GM12873 (cell line): ENCODE measurements around the gene ZCCHC17.

ENCODE experiments used
- CTCF ChIP-seq: IDR thresholded peaks from 2 replicates; pipeline ENCODE4 v1.5.1; 2012; ENCODE audit warnings: low read depth, mild to moderate bottlenecking, moderate library complexity, low read length, control low read depth; ENCODE audit not compliant: insufficient read depth; ENCODE audit errors: missing control alignments

ZCCHC17 gene

GRCh38 chr1:31409946-31410858, 113.4 kb downstream of the ZCCHC17 start:
- no peak for TF ChIP-seq CTCF

GRCh38 chr1:31410871-31411270, 114.0 kb downstream of the ZCCHC17 start:
- TF ChIP-seq CTCF, result no peak

DNA sequence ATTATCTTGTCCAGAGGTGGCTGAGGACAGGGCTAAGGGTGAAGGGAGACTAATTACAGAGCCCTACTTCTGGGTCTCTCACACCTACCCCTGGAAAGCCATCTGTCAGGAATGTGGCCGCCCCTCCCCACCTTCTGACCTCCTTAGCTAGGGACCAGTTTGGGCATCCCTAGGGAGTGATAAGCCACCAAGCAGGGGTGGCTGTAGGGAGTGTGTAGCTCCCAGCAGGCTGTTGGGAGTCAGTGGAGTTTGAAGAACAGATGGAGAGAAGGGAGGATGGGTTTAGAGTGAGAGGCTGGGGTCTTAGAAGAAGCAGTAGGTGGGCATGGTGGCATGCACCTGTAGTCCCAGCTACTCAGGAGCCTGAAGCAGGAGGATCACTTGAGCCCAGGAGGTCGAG, 115.4 kb downstream of the ZCCHC17 start:
- TF ChIP-seq CTCF, result no peak

DNA sequence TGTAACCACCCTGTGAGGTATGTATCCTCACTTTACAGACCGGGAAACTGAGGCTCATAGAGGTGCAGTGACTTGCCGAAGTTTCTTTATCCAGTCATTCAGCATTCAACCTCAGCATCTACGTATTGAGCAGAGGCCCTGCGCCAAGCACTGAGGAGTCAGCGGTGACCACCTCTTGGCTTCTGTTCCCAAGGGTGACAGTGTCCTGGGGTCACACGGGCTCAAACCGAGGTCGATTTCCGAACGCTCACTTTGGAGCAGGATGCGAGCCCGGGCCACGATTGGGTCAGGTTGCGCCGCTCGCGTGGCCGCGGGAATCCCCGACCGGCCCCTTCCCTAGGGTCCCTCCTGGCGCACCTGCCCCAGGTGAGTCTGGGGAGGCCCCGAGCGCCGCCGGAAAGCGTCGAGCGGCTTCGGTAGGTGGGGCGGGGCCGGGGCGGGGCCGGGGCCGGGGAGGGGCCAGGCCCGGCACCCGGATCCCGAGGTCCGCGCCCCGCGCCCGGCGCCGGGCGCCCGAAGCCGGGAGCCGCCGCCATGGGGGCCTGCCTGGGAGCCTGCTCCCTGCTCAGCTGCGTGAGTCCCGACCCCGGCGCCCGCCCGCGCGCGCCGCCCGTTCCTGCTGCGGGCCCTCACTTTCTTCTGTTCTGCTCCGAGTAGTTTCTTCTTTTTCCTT, 116.0 kb downstream of the ZCCHC17 start, which contains the start of gene SERINC2:
SERINC2 (plus strand) TSS at position 482 of the 673 bp plus-strand sequence; CDS start at position 535, 53 bp downstream.
- TF ChIP-seq CTCF, result no peak

- no peak for TF ChIP-seq CTCF
Measured at GRCh38 chr1:31413405-31414001, 116.7 kb downstream of the ZCCHC17 start.
